ENCODE measurements around the gene ADH4. TPM values are rescaled to one million over a fixed set of nuclear protein-coding genes. Genes with fewer than 3 reads are reported as not detected.

Gene ADH4
- total RNA-seq, 1 experiment from 2014 or later = 0.11 TPM

DNA sequence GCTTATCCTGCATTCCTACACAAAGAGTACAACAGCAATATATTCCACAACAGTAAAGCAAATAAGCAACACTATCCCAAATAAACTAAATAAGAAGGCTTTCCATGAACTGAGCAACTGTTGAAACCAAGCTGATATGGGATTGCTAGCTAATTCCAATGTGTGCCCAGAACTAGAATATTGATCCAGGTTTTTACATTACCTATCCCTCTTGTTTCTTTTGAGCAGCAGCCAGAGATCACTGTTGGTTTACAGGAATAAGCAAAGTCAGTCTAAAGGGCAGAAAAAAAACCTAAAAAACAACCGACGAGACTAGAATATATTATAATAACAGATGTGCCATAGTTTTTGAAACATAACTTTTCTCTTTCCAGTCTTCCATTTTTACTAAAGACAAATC is 22.4 kb upstream of the ADH4 start:
- ATAC-seq (no peak), DNase-seq (ENCODE audit: low spot score) (no peak)
- CTCF ChIA-PET = no interaction called here
- TF ChIP-seq OVOL2 (CRISPR knock-in tag; IDR thresholded peaks at IDR 0.05; ENCODE audit: borderline replicate concordance) = no peak
- no peak for TF ChIP-seq NR1H2 (CRISPR knock-in tag; IDR thresholded peaks at IDR 0.05)
- TF ChIP-seq, protein P1, sequence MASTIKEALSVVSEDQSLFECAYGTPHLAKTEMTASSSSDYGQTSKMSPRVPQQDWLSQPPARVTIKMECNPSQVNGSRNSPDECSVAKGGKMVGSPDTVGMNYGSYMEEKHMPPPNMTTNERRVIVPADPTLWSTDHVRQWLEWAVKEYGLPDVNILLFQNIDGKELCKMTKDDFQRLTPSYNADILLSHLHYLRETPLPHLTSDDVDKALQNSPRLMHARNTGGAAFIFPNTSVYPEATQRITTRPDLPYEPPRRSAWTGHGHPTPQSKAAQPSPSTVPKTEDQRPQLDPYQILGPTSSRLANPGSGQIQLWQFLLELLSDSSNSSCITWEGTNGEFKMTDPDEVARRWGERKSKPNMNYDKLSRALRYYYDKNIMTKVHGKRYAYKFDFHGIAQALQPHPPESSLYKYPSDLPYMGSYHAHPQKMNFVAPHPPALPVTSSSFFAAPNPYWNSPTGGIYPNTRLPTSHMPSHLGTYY (CRISPR knock-in tag; IDR thresholded peaks at IDR 0.05) = no peak
- TF ChIP-seq, protein P2, sequence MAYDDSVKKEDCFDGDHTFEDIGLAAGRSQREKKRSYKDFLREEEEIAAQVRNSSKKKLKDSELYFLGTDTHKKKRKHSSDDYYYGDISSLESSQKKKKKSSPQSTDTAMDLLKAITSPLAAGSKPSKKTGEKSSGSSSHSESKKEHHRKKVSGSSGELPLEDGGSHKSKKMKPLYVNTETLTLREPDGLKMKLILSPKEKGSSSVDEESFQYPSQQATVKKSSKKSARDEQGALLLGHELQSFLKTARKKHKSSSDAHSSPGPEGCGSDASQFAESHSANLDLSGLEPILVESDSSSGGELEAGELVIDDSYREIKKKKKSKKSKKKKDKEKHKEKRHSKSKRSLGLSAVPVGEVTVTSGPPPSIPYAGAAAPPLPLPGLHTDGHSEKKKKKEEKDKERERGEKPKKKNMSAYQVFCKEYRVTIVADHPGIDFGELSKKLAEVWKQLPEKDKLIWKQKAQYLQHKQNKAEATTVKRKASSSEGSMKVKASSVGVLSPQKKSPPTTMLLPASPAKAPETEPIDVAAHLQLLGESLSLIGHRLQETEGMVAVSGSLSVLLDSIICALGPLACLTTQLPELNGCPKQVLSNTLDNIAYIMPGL (CRISPR knock-in tag; IDR thresholded peaks at IDR 0.05) = no peak
- TF ChIP-seq, protein P3, sequence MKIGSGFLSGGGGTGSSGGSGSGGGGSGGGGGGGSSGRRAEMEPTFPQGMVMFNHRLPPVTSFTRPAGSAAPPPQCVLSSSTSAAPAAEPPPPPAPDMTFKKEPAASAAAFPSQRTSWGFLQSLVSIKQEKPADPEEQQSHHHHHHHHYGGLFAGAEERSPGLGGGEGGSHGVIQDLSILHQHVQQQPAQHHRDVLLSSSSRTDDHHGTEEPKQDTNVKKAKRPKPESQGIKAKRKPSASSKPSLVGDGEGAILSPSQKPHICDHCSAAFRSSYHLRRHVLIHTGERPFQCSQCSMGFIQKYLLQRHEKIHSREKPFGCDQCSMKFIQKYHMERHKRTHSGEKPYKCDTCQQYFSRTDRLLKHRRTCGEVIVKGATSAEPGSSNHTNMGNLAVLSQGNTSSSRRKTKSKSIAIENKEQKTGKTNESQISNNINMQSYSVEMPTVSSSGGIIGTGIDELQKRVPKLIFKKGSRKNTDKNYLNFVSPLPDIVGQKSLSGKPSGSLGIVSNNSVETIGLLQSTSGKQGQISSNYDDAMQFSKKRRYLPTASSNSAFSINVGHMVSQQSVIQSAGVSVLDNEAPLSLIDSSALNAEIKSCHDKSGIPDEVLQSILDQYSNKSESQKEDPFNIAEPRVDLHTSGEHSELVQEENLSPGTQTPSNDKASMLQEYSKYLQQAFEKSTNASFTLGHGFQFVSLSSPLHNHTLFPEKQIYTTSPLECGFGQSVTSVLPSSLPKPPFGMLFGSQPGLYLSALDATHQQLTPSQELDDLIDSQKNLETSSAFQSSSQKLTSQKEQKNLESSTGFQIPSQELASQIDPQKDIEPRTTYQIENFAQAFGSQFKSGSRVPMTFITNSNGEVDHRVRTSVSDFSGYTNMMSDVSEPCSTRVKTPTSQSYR (CRISPR knock-in tag; IDR thresholded peaks at IDR 0.05) = no peak
- no peak for TF ChIP-seq CREM (CRISPR knock-in tag; IDR thresholded peaks at IDR 0.05)
- no peak for TF ChIP-seq NR3C1 (CRISPR knock-in tag; conservative IDR thresholded peaks at IDR 0.05; ENCODE audit: low read depth)
- TF ChIP-seq GABPB1 (CRISPR knock-in tag; IDR thresholded peaks at IDR 0.05) = no peak
- no peak for TF ChIP-seq ZNF121 (CRISPR knock-in tag; IDR thresholded peaks at IDR 0.05)
- no peak for TF ChIP-seq ZNF317 (CRISPR knock-in tag; IDR thresholded peaks at IDR 0.05; ENCODE audit: borderline replicate concordance, low read depth)
- TF ChIP-seq, protein P4, sequence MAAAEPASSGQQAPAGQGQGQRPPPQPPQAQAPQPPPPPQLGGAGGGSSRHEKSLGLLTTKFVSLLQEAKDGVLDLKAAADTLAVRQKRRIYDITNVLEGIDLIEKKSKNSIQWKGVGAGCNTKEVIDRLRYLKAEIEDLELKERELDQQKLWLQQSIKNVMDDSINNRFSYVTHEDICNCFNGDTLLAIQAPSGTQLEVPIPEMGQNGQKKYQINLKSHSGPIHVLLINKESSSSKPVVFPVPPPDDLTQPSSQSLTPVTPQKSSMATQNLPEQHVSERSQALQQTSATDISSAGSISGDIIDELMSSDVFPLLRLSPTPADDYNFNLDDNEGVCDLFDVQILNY (CRISPR knock-in tag; IDR thresholded peaks at IDR 0.05) = no peak
- TF ChIP-seq SOX15 (CRISPR knock-in tag; IDR thresholded peaks at IDR 0.05) = no peak
- no peak for TF ChIP-seq TCF7 (CRISPR knock-in tag; IDR thresholded peaks at IDR 0.05; ENCODE audit: low read depth)
- TF ChIP-seq FOXK1 (CRISPR knock-in tag; IDR thresholded peaks at IDR 0.05) = no peak
- TF ChIP-seq ZNF396 (CRISPR knock-in tag; IDR thresholded peaks at IDR 0.05; ENCODE audit: borderline replicate concordance) = no peak
- Mint-ChIP-seq H3K4me3 (no peak overlapping the region), H3K4me1 (no peaks in the 10 kb centered on the region), H3K27ac (no peak overlapping the region), H3K9me3 (peaks cover 38% of the 10 kb centered on the region), H3K27me3 (ENCODE audit: low read depth) (no peaks in the 10 kb centered on the region), H3K36me3 (peaks cover 8% of the 10 kb centered on the region; the same call in 1 of the 2 replicates)
- POLR2A ChIA-PET = no interaction called here

DNA sequence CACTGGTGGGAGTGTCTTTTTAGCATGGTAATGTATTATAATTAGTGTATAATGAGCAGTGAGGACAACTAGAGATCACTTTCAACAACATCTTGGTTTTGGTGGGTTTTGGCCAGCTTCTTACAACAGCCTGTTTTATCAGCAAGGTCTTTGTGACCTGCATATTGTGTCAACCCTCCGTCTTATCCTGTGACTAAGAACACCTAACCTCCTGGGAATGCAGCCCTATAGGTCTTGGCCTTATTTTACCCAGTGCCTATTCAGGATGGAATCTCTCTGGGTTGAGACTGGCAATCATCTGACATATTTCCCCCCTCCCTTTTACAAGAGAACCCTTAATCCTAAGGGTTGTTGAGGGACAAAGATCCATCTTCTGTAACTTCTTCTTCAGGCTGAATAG is 21.9 kb upstream of the ADH4 start:
- CTCF ChIA-PET = no interaction called here
- POLR2A ChIA-PET = no interaction called here
- ATAC-seq = no peak
- Mint-ChIP-seq H3K27me3 (ENCODE audit: low read depth) (no peaks in the 10 kb centered on the region), H3K4me1 (no peaks in the 10 kb centered on the region), H3K9me3 (peaks cover 33% of the 10 kb centered on the region), H3K36me3 (peaks cover 4% of the 10 kb centered on the region; the same call in 1 of the 2 replicates), H3K27ac (no peak overlapping the region), H3K4me3 (no peak overlapping the region)
- no peak for DNase-seq (ENCODE audit: low spot score)
- TF ChIP-seq ZNF317 (CRISPR knock-in tag; IDR thresholded peaks at IDR 0.05; ENCODE audit: borderline replicate concordance, low read depth) = no peak
- TF ChIP-seq, protein P5, sequence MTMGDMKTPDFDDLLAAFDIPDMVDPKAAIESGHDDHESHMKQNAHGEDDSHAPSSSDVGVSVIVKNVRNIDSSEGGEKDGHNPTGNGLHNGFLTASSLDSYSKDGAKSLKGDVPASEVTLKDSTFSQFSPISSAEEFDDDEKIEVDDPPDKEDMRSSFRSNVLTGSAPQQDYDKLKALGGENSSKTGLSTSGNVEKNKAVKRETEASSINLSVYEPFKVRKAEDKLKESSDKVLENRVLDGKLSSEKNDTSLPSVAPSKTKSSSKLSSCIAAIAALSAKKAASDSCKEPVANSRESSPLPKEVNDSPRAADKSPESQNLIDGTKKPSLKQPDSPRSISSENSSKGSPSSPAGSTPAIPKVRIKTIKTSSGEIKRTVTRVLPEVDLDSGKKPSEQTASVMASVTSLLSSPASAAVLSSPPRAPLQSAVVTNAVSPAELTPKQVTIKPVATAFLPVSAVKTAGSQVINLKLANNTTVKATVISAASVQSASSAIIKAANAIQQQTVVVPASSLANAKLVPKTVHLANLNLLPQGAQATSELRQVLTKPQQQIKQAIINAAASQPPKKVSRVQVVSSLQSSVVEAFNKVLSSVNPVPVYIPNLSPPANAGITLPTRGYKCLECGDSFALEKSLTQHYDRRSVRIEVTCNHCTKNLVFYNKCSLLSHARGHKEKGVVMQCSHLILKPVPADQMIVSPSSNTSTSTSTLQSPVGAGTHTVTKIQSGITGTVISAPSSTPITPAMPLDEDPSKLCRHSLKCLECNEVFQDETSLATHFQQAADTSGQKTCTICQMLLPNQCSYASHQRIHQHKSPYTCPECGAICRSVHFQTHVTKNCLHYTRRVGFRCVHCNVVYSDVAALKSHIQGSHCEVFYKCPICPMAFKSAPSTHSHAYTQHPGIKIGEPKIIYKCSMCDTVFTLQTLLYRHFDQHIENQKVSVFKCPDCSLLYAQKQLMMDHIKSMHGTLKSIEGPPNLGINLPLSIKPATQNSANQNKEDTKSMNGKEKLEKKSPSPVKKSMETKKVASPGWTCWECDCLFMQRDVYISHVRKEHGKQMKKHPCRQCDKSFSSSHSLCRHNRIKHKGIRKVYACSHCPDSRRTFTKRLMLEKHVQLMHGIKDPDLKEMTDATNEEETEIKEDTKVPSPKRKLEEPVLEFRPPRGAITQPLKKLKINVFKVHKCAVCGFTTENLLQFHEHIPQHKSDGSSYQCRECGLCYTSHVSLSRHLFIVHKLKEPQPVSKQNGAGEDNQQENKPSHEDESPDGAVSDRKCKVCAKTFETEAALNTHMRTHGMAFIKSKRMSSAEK (CRISPR knock-in tag; IDR thresholded peaks at IDR 0.05; ENCODE audit: borderline replicate concordance) = no peak
- no peak for TF ChIP-seq RORB (CRISPR knock-in tag; IDR thresholded peaks at IDR 0.05)
- TF ChIP-seq, protein P6, sequence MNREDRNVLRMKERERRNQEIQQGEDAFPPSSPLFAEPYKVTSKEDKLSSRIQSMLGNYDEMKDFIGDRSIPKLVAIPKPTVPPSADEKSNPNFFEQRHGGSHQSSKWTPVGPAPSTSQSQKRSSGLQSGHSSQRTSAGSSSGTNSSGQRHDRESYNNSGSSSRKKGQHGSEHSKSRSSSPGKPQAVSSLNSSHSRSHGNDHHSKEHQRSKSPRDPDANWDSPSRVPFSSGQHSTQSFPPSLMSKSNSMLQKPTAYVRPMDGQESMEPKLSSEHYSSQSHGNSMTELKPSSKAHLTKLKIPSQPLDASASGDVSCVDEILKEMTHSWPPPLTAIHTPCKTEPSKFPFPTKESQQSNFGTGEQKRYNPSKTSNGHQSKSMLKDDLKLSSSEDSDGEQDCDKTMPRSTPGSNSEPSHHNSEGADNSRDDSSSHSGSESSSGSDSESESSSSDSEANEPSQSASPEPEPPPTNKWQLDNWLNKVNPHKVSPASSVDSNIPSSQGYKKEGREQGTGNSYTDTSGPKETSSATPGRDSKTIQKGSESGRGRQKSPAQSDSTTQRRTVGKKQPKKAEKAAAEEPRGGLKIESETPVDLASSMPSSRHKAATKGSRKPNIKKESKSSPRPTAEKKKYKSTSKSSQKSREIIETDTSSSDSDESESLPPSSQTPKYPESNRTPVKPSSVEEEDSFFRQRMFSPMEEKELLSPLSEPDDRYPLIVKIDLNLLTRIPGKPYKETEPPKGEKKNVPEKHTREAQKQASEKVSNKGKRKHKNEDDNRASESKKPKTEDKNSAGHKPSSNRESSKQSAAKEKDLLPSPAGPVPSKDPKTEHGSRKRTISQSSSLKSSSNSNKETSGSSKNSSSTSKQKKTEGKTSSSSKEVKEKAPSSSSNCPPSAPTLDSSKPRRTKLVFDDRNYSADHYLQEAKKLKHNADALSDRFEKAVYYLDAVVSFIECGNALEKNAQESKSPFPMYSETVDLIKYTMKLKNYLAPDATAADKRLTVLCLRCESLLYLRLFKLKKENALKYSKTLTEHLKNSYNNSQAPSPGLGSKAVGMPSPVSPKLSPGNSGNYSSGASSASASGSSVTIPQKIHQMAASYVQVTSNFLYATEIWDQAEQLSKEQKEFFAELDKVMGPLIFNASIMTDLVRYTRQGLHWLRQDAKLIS (CRISPR knock-in tag; IDR thresholded peaks at IDR 0.05; ENCODE audit: borderline replicate concordance) = no peak
- TF ChIP-seq NR3C1 (CRISPR knock-in tag; conservative IDR thresholded peaks at IDR 0.05; ENCODE audit: low read depth) = no peak
